ENCODE data around the gene HAUS3.
"Not testable (repeated sequence)": the region's sequence is repeated elsewhere in the genome, so short reads cannot be mapped to it uniquely, and the experiment has no call there.

Gene HAUS3

GRCh38 chr4:2212831-2213230, 29.1 kb downstream of the HAUS3 start:
- no peak for DNase-seq

GRCh38 chr4:2202789-2203188, 39.1 kb downstream of the HAUS3 start:
- not testable (repeated sequence) for DNase-seq

- no peak for DNase-seq
Measured at GRCh38 chr4:2194496-2194895, 47.4 kb downstream of the HAUS3 start.

- no peak for DNase-seq
Measured at GRCh38 chr4:2193326-2193725, 48.6 kb downstream of the HAUS3 start.

GRCh38 chr4:2186865-2187172, 55.1 kb downstream of the HAUS3 start:
- no peak for DNase-seq

- no peak for DNase-seq
Measured at GRCh38 chr4:2186133-2186864, 55.6 kb downstream of the HAUS3 start.

- DNase-seq = no peak
Measured at GRCh38 chr4:2183394-2183793, 58.5 kb downstream of the HAUS3 start.

GRCh38 chr4:2182994-2183393, 58.9 kb downstream of the HAUS3 start:
- DNase-seq = no peak

GRCh38 chr4:2180410-2180809, 61.5 kb downstream of the HAUS3 start:
- DNase-seq = no peak

GRCh38 chr4:2179717-2180116, 62.2 kb downstream of the HAUS3 start:
- DNase-seq = no peak

GRCh38 chr4:2178986-2179385, 62.9 kb downstream of the HAUS3 start:
- no peak for DNase-seq
